Thymus (tissue), 11 donors: ENCODE measurements around the gene IFITM5. TPM values are rescaled to one million over a fixed set of nuclear protein-coding genes. Genes with fewer than 3 reads are reported as not detected.
A peak's percentile ranks its signal among the peaks of the same experiment; 100 is the strongest.
"Not testable (repeated sequence)": the region's sequence is repeated elsewhere in the genome, so short reads cannot be mapped to it uniquely, and the experiment has no call there.

Source experiments
- DNase-seq, 9 donors: peaks; one replicate each; pipeline ENCODE4 v3.0.0-alpha.2; 2013; ENCODE audit warnings: low spot score in 9 of 9, low read depth in 6 of 9, missing footprints in 1 of 9
- H3K27ac ChIP-seq, 2 donors: one replicate each; pipeline ENCODE4 v1.5.1; 2013; ENCODE audit warnings: control low read depth in 1 of 2, low read depth in 1 of 2, low read length in 1 of 2, mild to moderate bottlenecking in 1 of 2, moderate library complexity in 1 of 2
- H3K27me3 ChIP-seq, 2 donors: one replicate each; pipeline ENCODE4 v1.5.1; 2013; ENCODE audit warnings: low read length in 1 of 2; ENCODE audit not compliant: control insufficient read depth in 2 of 2, insufficient read depth in 1 of 2
- H3K36me3 ChIP-seq, 2 donors: one replicate each; pipeline ENCODE4 v1.5.1; 2013; ENCODE audit warnings: low read length in 1 of 2, mild to moderate bottlenecking in 1 of 2, moderate library complexity in 1 of 2; ENCODE audit not compliant: control insufficient read depth in 2 of 2, insufficient read depth in 2 of 2
- H3K4me1 ChIP-seq, 2 donors: one replicate each; pipeline ENCODE4 v1.5.1; 2013; ENCODE audit warnings: low read length in 2 of 2; ENCODE audit not compliant: control insufficient read depth in 2 of 2, insufficient read depth in 2 of 2
- H3K4me3 ChIP-seq, 2 donors: one replicate each; pipeline ENCODE4 v1.5.1; 2013; ENCODE audit warnings: low read length in 2 of 2, control low read depth in 1 of 2, mild to moderate bottlenecking in 1 of 2
- H3K9me3 ChIP-seq, 2 donors: one replicate each; pipeline ENCODE4 v1.5.1; 2013; ENCODE audit warnings: low read length in 1 of 2, mild to moderate bottlenecking in 1 of 2; ENCODE audit not compliant: control insufficient read depth in 2 of 2, insufficient read depth in 1 of 2
- whole genome bisulfite sequencing: extraction: QIAGEN DNeasy Blood & Tissue Kit; methylation state at CpG from one replicate; pipeline ENCODE4 v1.1.7; 2013; 5-methylcytosine and 5-hydroxymethylcytosine counted together
- polyA plus RNA-seq: library from polyadenylated mRNA; stranded (reverse); fragments of 200-250 nt; gene quantifications from one replicate; pipeline ENCODE4 v1.2.3, GENCODE V29; 2013
- total RNA-seq: library from RNA; stranded (reverse); fragments of 120-200 nt; gene quantifications from one replicate; pipeline ENCODE4 v1.2.4, GENCODE V29; 2013
- donor health status: healthy.

Gene IFITM5
- total and polyA plus RNA-seq, 2 donors, result 0.25 TPM; not detected in 1

- Histone ChIP-seq H3K9me3 (no peaks in the 10 kb centered on the region), H3K36me3 (peaks cover 3 to 21% of the 10 kb centered on the region in 2 donors), H3K27ac (peak overlapping the region; percentile 87 to 95), H3K4me3 (peak overlapping the region; percentile 58 to 78), H3K27me3 (peaks cover 13 to 28% of the 10 kb centered on the region in 2 donors), H3K4me1 (peaks cover 12 to 58% of the 10 kb centered on the region in 2 donors)
- DNase-seq, result peak in 3 of 9 donors; percentile 51 to 65 (median 53)
- WGBS, result 16% methylated on average over 41 of the region's 41 CpGs
Measured at GRCh38 chr11:287821-288477, 11.4 kb downstream of the IFITM5 start.

DNA sequence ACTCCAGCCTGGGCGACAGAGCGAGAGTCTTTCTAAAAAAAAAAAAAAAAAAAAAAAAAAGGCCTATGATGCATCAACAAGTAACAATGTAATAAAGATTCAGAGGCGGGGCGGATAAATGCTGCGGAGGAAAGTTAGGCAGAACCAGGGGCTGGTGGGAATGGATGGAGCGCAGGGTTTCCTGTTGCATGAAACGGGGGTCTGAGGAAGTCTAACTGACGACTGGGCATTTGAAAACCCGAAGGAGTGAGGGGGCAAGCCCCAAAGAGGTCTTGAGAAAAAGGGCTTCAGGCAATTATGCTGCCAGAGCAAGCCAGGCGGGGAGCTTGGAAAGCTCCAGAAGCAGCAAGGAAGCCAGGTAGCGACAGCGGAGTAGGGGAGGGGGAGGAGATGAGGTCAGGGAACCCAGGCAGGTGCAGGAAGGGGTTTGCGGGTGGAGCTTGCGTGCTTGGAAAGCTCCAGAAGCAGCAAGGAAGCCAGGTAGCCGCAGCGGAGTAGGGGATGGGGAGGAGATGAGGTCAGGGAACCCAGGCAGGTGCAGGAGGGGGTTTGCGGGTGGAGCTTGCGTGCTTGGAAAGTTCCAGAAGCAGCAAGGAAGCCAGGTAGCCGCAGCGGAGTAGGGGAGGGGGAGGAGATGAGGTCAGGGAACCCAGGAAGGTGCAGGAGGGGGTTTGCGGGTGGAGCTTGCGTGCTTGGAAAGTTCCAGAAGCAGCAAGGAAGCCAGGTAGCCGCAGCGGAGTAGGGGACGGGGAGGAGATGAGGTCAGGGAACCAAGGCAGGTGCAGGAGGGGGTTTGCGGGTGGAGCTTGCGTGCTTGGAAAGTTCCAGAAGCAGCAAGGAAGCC is 12.1 kb downstream of the IFITM5 start:
- Histone ChIP-seq H3K4me3 (peak overlapping the region; percentile 58 to 78), H3K27me3 (peaks cover 21 to 36% of the 10 kb centered on the region in 2 donors), H3K36me3 (peaks cover 1 to 13% of the 10 kb centered on the region in 2 donors), H3K27ac (peak overlapping the region; percentile 87 to 95), H3K4me1 (peaks cover 12 to 50% of the 10 kb centered on the region in 2 donors)
- 51% methylated on average over 27 of the region's 27 CpGs for WGBS
- DNase-seq, result peak in 5 of 9 donors; percentile 71 to 88 (median 77)
- H3K9me3 ChIP-seq, result not testable (repeated sequence)

GRCh38 chr11:285894-286220 is 13.5 kb downstream of the IFITM5 start:
- peaks cover 12 to 50% of the 10 kb centered on the region in 2 donors for H3K4me1 ChIP-seq
- no peak for DNase-seq
- peaks cover 0 to 5% of the 10 kb centered on the region in 2 donors for H3K36me3 ChIP-seq
- no peak overlapping the region for H3K4me3 ChIP-seq
- WGBS, result 95% methylated on average over 8 of the region's 8 CpGs
- peaks cover 0 to 1% of the 10 kb centered on the region in 2 donors for H3K9me3 ChIP-seq
- H3K27me3 ChIP-seq, result peaks cover 34 to 49% of the 10 kb centered on the region in 2 donors
- peak overlapping the region in 1 of 2 donors; percentile 13 for H3K27ac ChIP-seq

- no peak for DNase-seq
- Histone ChIP-seq H3K9me3 (peaks cover 0 to 1% of the 10 kb centered on the region in 2 donors), H3K27ac (peak overlapping the region in 1 of 2 donors; percentile 13), H3K4me3 (no peak overlapping the region), H3K27me3 (peaks cover 40 to 55% of the 10 kb centered on the region in 2 donors), H3K36me3 (peaks cover 0 to 5% of the 10 kb centered on the region in 2 donors), H3K4me1 (peaks cover 11 to 46% of the 10 kb centered on the region in 2 donors)
- 93% methylated on average over 29 of the region's 29 CpGs for WGBS
Measured at GRCh38 chr11:285021-285893, 14.1 kb downstream of the IFITM5 start.

DNA sequence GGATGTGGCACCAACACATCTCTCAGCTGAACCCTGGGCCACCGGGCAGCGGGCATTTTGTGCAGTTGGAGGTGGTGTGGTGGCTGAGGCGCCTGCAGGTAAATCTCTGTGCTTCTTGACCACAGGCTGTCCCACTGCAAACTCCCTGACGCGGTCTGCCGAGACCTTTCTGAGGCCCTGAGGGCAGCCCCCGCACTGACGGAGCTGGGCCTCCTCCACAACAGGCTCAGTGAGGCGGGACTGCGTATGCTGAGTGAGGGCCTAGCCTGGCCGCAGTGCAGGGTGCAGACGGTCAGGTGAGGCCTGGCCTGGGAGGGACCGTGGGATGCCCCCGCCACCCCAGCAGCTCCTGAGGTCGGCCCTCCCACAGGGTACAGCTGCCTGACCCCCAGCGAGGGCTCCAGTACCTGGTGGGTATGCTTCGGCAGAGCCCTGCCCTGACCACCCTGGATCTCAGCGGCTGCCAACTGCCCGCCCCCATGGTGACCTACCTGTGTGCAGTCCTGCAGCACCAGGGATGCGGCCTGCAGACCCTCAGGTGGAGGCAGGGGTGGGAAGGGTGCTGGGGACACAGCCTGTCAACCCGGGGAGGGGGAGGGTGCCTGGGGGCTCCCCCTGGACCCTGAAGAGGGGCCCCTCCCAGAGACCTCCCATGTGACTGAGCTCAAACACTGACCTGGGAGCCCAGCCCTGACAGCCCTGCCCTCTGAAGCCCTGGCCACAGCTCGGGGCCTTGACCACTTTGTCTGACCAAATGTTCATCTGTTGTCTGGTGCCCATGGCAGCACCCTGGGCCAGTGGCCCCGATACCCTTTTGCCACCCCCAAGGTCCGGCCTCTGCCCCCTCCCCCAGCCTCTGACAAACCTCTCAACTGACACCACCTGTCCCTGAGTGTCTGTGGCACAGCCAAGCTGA is 15.0 kb downstream of the IFITM5 start:
- Histone ChIP-seq H3K27me3 (peaks cover 49 to 64% of the 10 kb centered on the region in 2 donors), H3K4me1 (peaks cover 3 to 46% of the 10 kb centered on the region in 2 donors), H3K36me3 (peaks cover 0 to 5% of the 10 kb centered on the region in 2 donors), H3K27ac (no peak overlapping the region), H3K9me3 (peaks cover 1 to 9% of the 10 kb centered on the region in 2 donors), H3K4me3 (no peak overlapping the region)
- 94% methylated on average over 24 of the region's 24 CpGs for WGBS
- DNase-seq, result no peak

DNA sequence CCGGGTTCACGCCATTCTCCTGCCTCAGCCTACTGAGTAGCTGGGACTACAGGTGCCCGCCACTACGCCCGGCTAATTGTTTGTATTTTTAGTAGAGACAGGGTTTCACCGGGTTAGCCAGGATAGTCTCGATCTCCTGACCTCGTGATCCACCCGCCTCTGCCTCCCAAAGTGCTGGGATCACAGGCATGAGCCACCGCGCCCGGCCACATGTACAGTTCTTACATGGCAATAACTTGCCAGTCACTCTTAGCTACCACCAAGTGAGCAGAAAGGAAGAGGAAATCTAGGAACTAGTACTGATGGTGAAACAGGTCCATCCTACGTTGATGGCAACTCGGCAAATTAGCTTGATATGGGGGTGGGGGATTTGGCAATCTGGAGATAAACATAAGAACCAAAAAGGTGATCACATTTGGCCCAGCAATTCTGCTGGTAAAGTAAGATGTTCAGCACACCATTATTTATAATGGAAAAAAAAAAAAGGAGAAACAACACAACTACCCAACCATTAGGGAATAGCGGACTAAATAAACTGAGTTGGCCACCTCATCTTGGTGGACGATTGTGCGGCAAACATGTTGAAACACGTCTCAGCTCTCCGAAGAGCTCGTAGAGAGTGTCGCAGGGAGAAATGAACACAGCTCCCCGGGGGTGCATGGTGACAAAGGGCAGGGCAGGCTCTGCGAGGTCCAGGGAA is 15.8 kb downstream of the IFITM5 start:
- Histone ChIP-seq H3K4me1 (peaks cover 2 to 50% of the 10 kb centered on the region in 2 donors), H3K36me3 (peaks cover 0 to 5% of the 10 kb centered on the region in 2 donors), H3K4me3 (no peak overlapping the region), H3K27me3 (peaks cover 57 to 72% of the 10 kb centered on the region in 2 donors), H3K27ac (peak overlapping the region in 1 of 2 donors; percentile 52), H3K9me3 (peaks cover 1 to 9% of the 10 kb centered on the region in 2 donors)
- 92% methylated on average over 23 of the region's 23 CpGs for WGBS
- DNase-seq, result no peak

GRCh38 chr11:282630-283360 is 16.5 kb downstream of the IFITM5 start:
- Histone ChIP-seq H3K9me3 (peaks cover 1 to 9% of the 10 kb centered on the region in 2 donors), H3K27ac (peak overlapping the region in 1 of 2 donors; percentile 18), H3K4me3 (no peak overlapping the region), H3K4me1 (peaks cover 2 to 50% of the 10 kb centered on the region in 2 donors), H3K27me3 (peaks cover 60 to 72% of the 10 kb centered on the region in 2 donors), H3K36me3 (peaks cover 0 to 5% of the 10 kb centered on the region in 2 donors)
- DNase-seq, result no peak
- WGBS, result 79% methylated on average over 11 of the region's 13 CpGs
